Vagina (tissue), 2 donors: Measurements from ENCODE around the gene KIRREL3. TPM values are rescaled to one million over a fixed set of nuclear protein-coding genes. Genes with fewer than 3 reads are reported as not detected.

ENCODE experiments used
- DNase-seq, 2 donors: peaks; one replicate each; pipeline ENCODE4 v3.0.0-alpha.2; 2017; ENCODE audit errors: extremely low spot score in 2 of 2
- H3K27ac ChIP-seq: fragments of 200-600 bp; sonication (generic); one replicate; pipeline ENCODE4 v1.5.1; 2019
- H3K27me3 ChIP-seq: fragments of 200-600 bp; sonication (generic); one replicate; pipeline ENCODE4 v1.5.1; 2019
- H3K36me3 ChIP-seq, 2 donors: fragments of 200-600 bp; sonication (generic); one replicate each; pipeline ENCODE4 v1.5.1; 2017 to 2019
- H3K4me1 ChIP-seq: fragments of 200-600 bp; sonication (generic); one replicate; pipeline ENCODE4 v1.5.1; 2019
- H3K4me3 ChIP-seq, 2 donors: fragments of 200-600 bp; sonication (generic); 1 replicate in 1 of 2; 2 replicates in 1 of 2; pipeline ENCODE4 v1.5.1; 2016 to 2019
- H3K9me3 ChIP-seq: fragments of 200-600 bp; sonication (generic); one replicate; pipeline ENCODE4 v1.5.1; 2019
- POLR2A ChIP-seq, 2 donors: fragments of 450-650 bp; IDR thresholded peaks; one replicate each; pipeline ENCODE4 v1.6.1; 2017; ENCODE audit warnings: antibody characterized with exemption in 2 of 2, mild to moderate bottlenecking in 2 of 2, moderate library complexity in 2 of 2
- POLR2AphosphoS5 ChIP-seq, 2 donors: sonication (generic); formaldehyde crosslinking; IDR thresholded peaks; one replicate each; pipeline ENCODE4 v1.9.0; 2017; ENCODE audit warnings: antibody characterized with exemption in 2 of 2, mild to moderate bottlenecking in 2 of 2, low read depth in 1 of 2; ENCODE audit not compliant: insufficient read depth in 1 of 2
- intact Hi-C: fragments of 100-400 bp; cut with DNase I; formaldehyde crosslinking; loops from one replicate; pipeline ENCODE4 v1.15.1; 2023
- total RNA-seq: library from RNA; depleted of rRNA; stranded (reverse); fragments of >200 nt; gene quantifications from one replicate; pipeline ENCODE4 v1.2.3, GENCODE V29; 2016
- TF ChIP-seq, protein P1 (sequence below), 3 experiments: fragments of 450-650 bp in 2 of 3; fragments of 200-600 bp in 1 of 3; sonication (generic) in 1 of 3; IDR thresholded peaks; one replicate each; pipeline ENCODE4 v1.5.1; 2017 to 2019; ENCODE audit warnings: antibody characterized with exemption in 3 of 3, mild to moderate bottlenecking in 2 of 3, moderate library complexity in 2 of 3

Gene KIRREL3
- total RNA-seq, 1 donor from 2014 or later = not detected

DNA sequence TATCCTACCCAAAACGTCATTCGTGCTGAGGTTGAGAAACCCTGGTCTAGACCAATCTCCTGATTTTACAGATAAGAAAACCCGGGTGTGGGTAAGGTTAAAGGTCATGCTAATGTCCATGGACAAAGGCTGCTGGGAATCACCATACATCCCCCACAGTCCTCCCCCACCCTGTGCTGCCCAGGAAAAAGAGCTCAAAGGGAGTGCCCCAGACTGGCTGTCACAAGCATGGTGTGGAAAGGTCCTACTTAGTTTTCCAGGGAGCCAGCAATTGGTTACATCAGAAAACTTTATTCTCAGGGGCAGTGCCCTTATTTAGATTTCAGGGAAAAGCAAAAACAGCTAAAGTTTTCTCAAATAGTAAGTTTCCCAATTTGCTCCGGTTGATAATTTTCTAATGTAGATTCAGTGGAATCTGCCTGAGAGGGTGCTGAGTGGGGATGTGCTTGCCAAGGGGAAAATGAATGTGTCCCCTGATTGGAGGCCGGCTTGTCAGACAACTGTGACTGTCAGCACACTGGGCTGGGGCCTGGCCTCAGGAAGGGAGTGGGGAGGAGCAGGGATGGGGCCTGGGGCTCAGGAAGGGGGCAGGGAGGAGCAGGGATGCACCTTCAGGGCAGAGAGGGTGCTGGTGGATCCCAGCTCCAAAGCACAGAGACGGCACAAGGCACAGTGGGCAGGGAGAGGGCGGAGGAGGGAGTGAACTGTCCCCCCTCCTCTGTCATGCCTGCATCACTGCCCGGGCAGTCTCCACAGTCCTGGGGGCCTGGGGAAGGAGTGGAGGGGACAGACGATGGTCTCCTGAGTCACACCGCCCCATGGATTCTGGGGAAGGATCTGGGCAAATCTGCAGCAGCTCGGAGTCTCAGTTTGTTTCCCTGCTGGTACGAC is 263.6 kb downstream of the KIRREL3 start:
- TF ChIP-seq POLR2AphosphoS5 (IDR thresholded peaks at IDR 0.05; ENCODE audit: insufficient read depth in 1 of 2, low read depth in 1 of 2) (no peak), POLR2A (IDR thresholded peaks at IDR 0.05) (no peak)
- TF ChIP-seq, protein P1, sequence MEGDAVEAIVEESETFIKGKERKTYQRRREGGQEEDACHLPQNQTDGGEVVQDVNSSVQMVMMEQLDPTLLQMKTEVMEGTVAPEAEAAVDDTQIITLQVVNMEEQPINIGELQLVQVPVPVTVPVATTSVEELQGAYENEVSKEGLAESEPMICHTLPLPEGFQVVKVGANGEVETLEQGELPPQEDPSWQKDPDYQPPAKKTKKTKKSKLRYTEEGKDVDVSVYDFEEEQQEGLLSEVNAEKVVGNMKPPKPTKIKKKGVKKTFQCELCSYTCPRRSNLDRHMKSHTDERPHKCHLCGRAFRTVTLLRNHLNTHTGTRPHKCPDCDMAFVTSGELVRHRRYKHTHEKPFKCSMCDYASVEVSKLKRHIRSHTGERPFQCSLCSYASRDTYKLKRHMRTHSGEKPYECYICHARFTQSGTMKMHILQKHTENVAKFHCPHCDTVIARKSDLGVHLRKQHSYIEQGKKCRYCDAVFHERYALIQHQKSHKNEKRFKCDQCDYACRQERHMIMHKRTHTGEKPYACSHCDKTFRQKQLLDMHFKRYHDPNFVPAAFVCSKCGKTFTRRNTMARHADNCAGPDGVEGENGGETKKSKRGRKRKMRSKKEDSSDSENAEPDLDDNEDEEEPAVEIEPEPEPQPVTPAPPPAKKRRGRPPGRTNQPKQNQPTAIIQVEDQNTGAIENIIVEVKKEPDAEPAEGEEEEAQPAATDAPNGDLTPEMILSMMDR (IDR thresholded peaks at IDR 0.05) = no peak
- intact Hi-C loops = no loop called here
- DNase-seq = no peak

DNA sequence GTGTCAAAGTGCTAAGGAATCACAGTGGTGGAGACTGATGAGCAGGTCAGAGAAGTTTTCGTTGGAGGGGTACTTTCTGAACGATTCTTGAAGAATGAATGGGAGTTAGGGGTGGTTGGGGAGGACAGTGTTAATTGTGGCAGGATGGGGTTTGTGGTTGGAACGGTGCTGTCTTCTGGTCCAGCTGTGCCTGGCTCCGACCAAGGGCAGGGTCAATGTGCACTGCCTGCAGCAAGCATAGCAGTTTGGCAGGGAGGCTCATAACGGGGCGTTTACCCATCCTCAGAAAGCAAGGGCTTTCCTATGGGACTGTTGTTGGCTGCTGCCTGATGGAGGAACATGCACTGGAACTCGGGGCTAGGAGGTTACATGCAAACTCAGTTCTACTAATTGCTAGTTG is 265.8 kb downstream of the KIRREL3 start:
- Histone ChIP-seq H3K36me3 (no peaks in the 10 kb centered on the region), H3K4me1 (no peaks in the 10 kb centered on the region), H3K27me3 (no peaks in the 10 kb centered on the region), H3K27ac (no peak overlapping the region), H3K4me3 (no peak overlapping the region), H3K9me3 (no peaks in the 10 kb centered on the region)
- TF ChIP-seq, protein P1 (IDR thresholded peaks at IDR 0.05) = no peak
- DNase-seq = no peak
- intact Hi-C loops = no loop called here

More for the DNA sequence above, 263.6 kb downstream of the KIRREL3 start:
- H3K9me3 ChIP-seq = no peaks in the 10 kb centered on the region
- no peaks in the 10 kb centered on the region for H3K4me1 ChIP-seq
- H3K36me3 ChIP-seq = no peaks in the 10 kb centered on the region
- no peaks in the 10 kb centered on the region for H3K27me3 ChIP-seq
- H3K27ac ChIP-seq = no peak overlapping the region
- no peak overlapping the region for H3K4me3 ChIP-seq

DNA sequence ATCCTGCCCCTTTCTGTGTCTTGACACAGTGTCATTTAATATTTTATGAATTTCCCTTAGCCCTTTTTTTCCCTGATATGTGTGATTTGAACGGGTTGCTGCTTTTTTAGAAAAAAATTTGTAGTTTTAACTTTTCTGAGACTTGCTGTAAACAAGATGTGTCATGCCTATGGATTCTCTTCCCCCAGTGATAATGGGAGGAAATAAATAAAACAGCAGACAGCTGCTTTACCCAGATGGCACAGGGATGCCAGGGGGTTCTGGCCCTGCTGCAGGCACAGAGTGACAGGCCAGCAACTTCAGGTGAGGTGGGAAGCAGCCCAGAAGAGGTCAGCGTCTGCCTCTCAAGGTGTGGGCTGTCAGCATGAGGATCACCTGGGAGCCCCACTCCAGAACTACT is 266.9 kb downstream of the KIRREL3 start:
- no peak for DNase-seq
- intact Hi-C loops = no loop called here
- no peak overlapping the region for H3K27ac ChIP-seq
- TF ChIP-seq, protein P1 (IDR thresholded peaks at IDR 0.05) = no peak
- TF ChIP-seq POLR2A (IDR thresholded peaks at IDR 0.05) (no peak), POLR2AphosphoS5 (IDR thresholded peaks at IDR 0.05; ENCODE audit: insufficient read depth in 1 of 2, low read depth in 1 of 2) (no peak)
- H3K9me3 ChIP-seq = no peaks in the 10 kb centered on the region
- no peaks in the 10 kb centered on the region for H3K27me3 ChIP-seq
- H3K4me3 ChIP-seq = no peak overlapping the region
- H3K4me1 ChIP-seq = no peaks in the 10 kb centered on the region
- no peaks in the 10 kb centered on the region for H3K36me3 ChIP-seq

DNA sequence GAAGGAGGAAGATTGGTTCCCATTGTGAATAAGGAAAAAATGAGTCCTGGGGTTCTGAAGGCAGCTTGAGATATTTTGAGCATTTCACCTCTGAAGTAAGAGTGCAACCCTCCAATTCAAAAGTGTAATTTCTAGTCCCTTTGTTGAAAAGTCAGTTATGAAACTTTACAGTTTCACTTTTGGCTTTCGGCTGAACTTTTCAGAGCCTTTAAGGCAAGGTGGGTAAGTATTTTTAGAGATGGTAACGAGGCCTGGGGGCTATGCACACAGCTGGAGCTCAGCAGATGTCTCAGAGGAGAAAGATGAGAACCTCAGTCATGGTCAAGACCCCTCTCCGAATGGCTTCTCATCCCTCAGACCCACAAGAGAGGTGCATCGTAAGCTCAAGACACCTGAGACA is 267.6 kb downstream of the KIRREL3 start:
- H3K27me3 ChIP-seq = no peaks in the 10 kb centered on the region
- TF ChIP-seq, protein P1 (IDR thresholded peaks at IDR 0.05) = no peak
- no peak for TF ChIP-seq POLR2AphosphoS5 (IDR thresholded peaks at IDR 0.05; ENCODE audit: insufficient read depth in 1 of 2, low read depth in 1 of 2)
- TF ChIP-seq POLR2A (IDR thresholded peaks at IDR 0.05) = no peak
- H3K4me3 ChIP-seq = no peak overlapping the region
- H3K4me1 ChIP-seq = no peaks in the 10 kb centered on the region
- no peaks in the 10 kb centered on the region for H3K36me3 ChIP-seq
- H3K27ac ChIP-seq = no peak overlapping the region
- no peaks in the 10 kb centered on the region for H3K9me3 ChIP-seq
- intact Hi-C loops = no loop called here
- DNase-seq = no peak

DNA sequence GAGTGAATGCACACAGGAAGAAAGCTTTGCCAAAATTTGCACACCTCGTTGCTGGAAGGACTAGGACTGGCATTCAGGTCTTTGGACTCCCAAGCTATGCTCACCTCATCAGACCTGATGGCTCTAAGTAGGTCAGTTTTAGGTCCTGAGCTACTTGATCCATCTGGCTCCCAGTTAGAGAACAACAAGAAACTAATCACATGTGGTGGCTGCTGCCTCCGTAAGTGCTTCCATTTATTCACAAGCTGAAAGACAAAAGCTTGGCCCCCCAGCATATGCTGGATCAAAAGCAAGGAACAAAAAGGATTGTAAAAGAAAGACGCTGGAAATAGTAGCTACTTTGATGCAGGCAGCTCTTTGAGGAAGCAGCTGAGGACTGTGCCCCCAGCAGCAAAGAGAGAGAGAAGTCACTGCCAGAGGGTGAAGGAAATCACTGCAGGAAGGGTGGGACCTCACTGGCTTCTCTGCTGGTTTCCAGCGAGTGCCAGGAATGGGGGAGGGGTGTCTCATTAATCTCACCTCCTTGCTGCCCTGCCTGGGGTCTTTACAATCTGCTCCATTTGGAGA is 268.9 kb downstream of the KIRREL3 start:
- Histone ChIP-seq H3K4me3 (no peak overlapping the region), H3K4me1 (no peaks in the 10 kb centered on the region), H3K9me3 (no peaks in the 10 kb centered on the region), H3K36me3 (no peaks in the 10 kb centered on the region), H3K27ac (no peak overlapping the region), H3K27me3 (no peaks in the 10 kb centered on the region)
- TF ChIP-seq, protein P1 (IDR thresholded peaks at IDR 0.05) = no peak
- TF ChIP-seq POLR2AphosphoS5 (IDR thresholded peaks at IDR 0.05; ENCODE audit: insufficient read depth in 1 of 2, low read depth in 1 of 2) (no peak), POLR2A (IDR thresholded peaks at IDR 0.05) (no peak)
- DNase-seq = no peak
- intact Hi-C loops = no loop called here
